Measurements from ENCODE around the gene IL17C. TPM values are rescaled to one million over a fixed set of nuclear protein-coding genes. Genes with fewer than 3 reads are reported as not detected.
A peak's percentile ranks its signal among the peaks of the same experiment; 100 is the strongest.

IL17C gene
- total and polyA plus RNA-seq, 2 of the 8 experiments (the other 6 are each of a cell fraction or from before 2014, with no cell fraction given): 1.1 to 1.9 TPM

GRCh38 chr16:88640039-88640495, 1.7 kb downstream of the IL17C start:
- Histone ChIP-seq H2BK20ac (ENCODE audit: low read length) (no peak overlapping the region; the same call in 1 of the 2 replicates), H3K56ac (replicated peaks; ENCODE audit: insufficient read length, low read depth, low read length) (no peak overlapping the region), H3K27ac (ENCODE audit: low read depth, low read length) (no peak overlapping the region), H3K14ac (ENCODE audit: insufficient read length) (no peak overlapping the region), H3K23ac (ENCODE audit: insufficient read length) (no peak overlapping the region), H3K4me2 (ENCODE audit: insufficient read depth in 1 of 2, low read depth in 2 of 2, low read length in 2 of 2) (no peak overlapping the region), H2AK5ac (ENCODE audit: low read depth, low read length) (peak overlapping the region; percentile 99; the same call in 1 of the 2 replicates), H2AFZ (ENCODE audit: low read length) (no peak overlapping the region), H2BK120ac (replicated peaks; ENCODE audit: low read depth, low read length) (no peak overlapping the region), H2BK12ac (ENCODE audit: low read depth, low read length) (0 out of 2 replicates have a peak overlapping the region, but pooled peaks have one; percentile 63), H3K9ac (replicated peaks in 1 of 4; ENCODE audit: extremely low read depth in 1 of 4, low read depth in 3 of 4, low read length in 3 of 4) (no peak overlapping the region), H3K79me2 (ENCODE audit: control insufficient read depth in 1 of 2, insufficient read depth in 2 of 2, low read length in 2 of 2) (no peaks in the 10 kb centered on the region), H3K9me3 (ENCODE audit: insufficient read depth in 2 of 2, low read depth in 1 of 2, low read length in 1 of 2) (no peaks in the 10 kb centered on the region), H4K91ac (replicated peaks; ENCODE audit: insufficient read length, low read length) (peak overlapping the region; percentile 95), H3K23me2 (ENCODE audit: low read depth, low read length) (peaks cover 3% of the 10 kb centered on the region), H3K4ac (replicated peaks; ENCODE audit: insufficient read length, low read depth, low read length) (no peak overlapping the region), H3K18ac (ENCODE audit: extremely low read depth, low read length) (no peak overlapping the region; the same call in 1 of the 2 replicates), H4K20me1 (replicated peaks in 1 of 2; ENCODE audit: control insufficient read depth in 1 of 2, insufficient read depth in 2 of 2, low read length in 2 of 2) (peaks cover 0 to 3% of the 10 kb centered on the region in 2 experiments), H4K5ac (ENCODE audit: insufficient read length, low read depth, low read length) (no peak overlapping the region), H3K4me1 (replicated peaks in 1 of 4; ENCODE audit: control insufficient read depth in 3 of 4, insufficient read depth in 4 of 4, low read length in 3 of 4) (peaks cover 5 to 36% (median 24%) of the 10 kb centered on the region in 4 experiments), H2BK15ac (ENCODE audit: low read length) (peak overlapping the region; percentile 95; the same call in 1 of the 2 replicates), H3K4me3 (ENCODE audit: extremely low read depth in 1 of 4, insufficient read depth in 2 of 4, low read depth in 3 of 4, low read length in 4 of 4) (peak overlapping the region in 1 of 4 experiments; percentile 39; a peak in 2 of 8 replicates), H3K27me3 (replicated peaks in 1 of 4; ENCODE audit: control insufficient read depth in 3 of 4, extremely low read depth in 1 of 4, insufficient read depth in 3 of 4, low read length in 3 of 4) (peaks cover 0 to 4% (median 1%) of the 10 kb centered on the region in 4 experiments; a peak in 2 of 7 replicates), H3K79me1 (ENCODE audit: low read depth, low read length) (no peaks in the 10 kb centered on the region), H2BK5ac (ENCODE audit: low read depth, low read length) (peak overlapping the region; percentile 94; the same call in 1 of the 2 replicates), H3K36me3 (ENCODE audit: control insufficient read depth in 2 of 4, insufficient read depth in 4 of 4, low read length in 3 of 4) (peaks cover 0 to 5% (median 0%) of the 10 kb centered on the region in 4 experiments; a peak in 1 of 8 replicates), H4K8ac (ENCODE audit: extremely low read depth, insufficient read depth, low read length) (peak overlapping the region; percentile 93; the same call in 1 of the 2 replicates)
- TF ChIP-seq RBBP5 (IDR thresholded peaks at IDR 0.05; ENCODE audit: borderline replicate concordance, low read depth, low read length) (no peak), TAF1 (IDR thresholded peaks at IDR 0.05; ENCODE audit: low read depth, low read length) (no peak), CEBPB (IDR thresholded peaks at IDR 0.05; ENCODE audit: low read depth, low read length) (no peak), CHD2 (IDR thresholded peaks at IDR 0.05; ENCODE audit: low read length) (no peak), ASH2L (IDR thresholded peaks at IDR 0.05; ENCODE audit: low read length) (no peak), POLR2A (IDR thresholded peaks at IDR 0.05; ENCODE audit: control extremely low read depth in 1 of 2, low read depth in 2 of 2, low read length in 2 of 2) (no peak)
- FAIRE-seq (no peak), DNase-seq (ENCODE audit: low read depth in 1 of 2, low spot score in 2 of 2) (no peak)
- ChIA-PET POLR2A (ENCODE audit: partially characterized antibody) (interaction anchor here (1.0 to 3.5 kb wide), 5 partner anchors 9 to 81 kb away, joined by 3 to 35 read pairs (median 13); partner anchors contain the start of genes CYBA and MVD), CTCF (ENCODE audit: partially characterized antibody) (interaction anchor here (1.0 to 3.6 kb wide), 7 partner anchors 9 to 97 kb away, joined by 3 to 19 read pairs (median 6); no protein-coding TSS in a partner anchor)
- WGBS, 2 experiments (ENCODE audit: extremely low coverage in 1 of 2, insufficient coverage in 1 of 2, insufficient read length in 1 of 2, insufficient replicate concordance in 2 of 2, low coverage in 1 of 2, low lambda C conversion rate in 2 of 2, missing lambda C conversion rate in 1 of 2): 81% methylated on average over 12 of the region's 13 CpGs; no CpG with 5 or more reads in 1 of the 2 experiments

All from H1 (cell line).